ENCODE results near the gene SLC25A3.
"Not testable (repeated sequence)": the region's sequence is repeated elsewhere in the genome, so short reads cannot be mapped to it uniquely, and the experiment has no call there.

Gene SLC25A3

DNA sequence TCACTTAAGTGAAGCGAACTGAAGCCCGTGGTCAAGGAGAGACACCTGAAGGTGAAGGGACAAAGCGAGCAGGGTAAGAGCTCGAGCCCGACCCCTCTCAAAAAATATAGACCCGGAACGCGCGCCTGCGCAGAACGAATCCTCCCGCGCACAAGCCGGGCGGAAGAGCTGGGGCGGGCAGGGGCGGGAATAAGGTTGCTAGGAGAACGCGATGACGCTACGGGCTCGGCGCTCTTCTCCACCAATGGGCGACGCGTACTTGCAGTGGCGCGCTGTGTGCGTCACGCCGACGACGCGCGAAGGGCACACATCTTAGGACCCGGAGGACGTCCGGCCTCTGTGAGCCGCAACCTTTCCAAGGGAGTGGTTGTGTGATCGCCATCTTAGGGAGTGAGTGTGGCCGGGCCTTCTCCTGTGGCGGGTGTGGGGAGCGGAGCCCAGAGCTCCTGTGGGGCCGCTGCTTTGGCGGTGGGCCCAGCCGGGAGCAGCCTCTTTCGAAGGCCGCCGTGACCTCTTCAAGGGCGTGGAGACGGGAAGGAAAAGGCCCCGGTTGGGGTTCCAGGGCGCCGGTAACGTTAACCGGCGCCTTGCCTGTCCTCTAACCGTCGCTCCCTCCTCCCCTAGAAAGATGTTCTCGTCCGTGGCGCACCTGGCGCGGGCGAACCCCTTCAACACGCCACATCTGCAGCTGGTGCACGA is at the start of gene SLC25A3:
TSS of gene SLC25A3 (plus strand) at position 336 of the 699 bp plus-strand sequence. CDS start at position 629, 293 bp downstream.
- FAIRE-seq (peak; percentile 92), DNase-seq (ENCODE audit: insufficient read length, low spot score) (peak; percentile 86)

DNA sequence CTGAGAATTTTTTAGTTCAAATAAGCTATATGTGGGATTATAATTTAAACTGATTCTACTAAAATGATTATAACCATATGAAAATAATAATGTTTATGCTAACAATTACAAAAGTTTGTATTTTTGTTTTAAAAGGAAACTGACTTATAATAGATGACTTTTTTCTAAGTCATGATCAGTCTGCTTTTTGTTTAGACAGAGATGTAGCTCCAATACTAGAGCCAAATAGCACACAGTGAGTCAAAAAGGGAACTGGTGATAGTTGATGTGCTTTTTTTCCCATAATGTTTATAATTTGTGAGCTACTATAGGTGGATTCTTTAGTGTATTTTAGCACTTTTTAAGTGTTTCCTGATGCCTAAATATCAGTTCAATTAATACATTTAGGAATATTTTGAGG is 49.8 kb upstream of the SLC25A3 start:
- DNase-seq (ENCODE audit: insufficient read length, low spot score) = no peak
- no peak for FAIRE-seq

DNA sequence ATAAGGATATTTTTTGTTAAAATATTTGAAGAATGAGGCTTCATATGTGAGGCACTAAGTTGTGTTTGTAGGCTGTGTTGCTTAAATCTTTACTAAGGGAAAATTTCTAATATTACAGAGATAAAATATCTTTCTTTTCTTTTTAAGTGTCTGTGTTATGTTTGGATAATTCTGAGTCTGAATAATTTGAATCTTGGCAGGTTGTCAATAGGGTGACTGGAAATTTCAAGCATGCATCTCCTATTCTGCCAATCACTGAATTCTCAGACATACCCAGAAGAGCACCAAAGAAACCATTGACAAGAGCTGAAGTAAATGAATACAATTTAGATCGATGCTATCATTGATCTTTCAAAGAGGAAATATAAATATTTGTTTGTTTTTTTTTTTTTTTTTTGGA is 48.7 kb upstream of the SLC25A3 start:
- DNase-seq (ENCODE audit: insufficient read length, low spot score) (no peak), FAIRE-seq (no peak)

DNA sequence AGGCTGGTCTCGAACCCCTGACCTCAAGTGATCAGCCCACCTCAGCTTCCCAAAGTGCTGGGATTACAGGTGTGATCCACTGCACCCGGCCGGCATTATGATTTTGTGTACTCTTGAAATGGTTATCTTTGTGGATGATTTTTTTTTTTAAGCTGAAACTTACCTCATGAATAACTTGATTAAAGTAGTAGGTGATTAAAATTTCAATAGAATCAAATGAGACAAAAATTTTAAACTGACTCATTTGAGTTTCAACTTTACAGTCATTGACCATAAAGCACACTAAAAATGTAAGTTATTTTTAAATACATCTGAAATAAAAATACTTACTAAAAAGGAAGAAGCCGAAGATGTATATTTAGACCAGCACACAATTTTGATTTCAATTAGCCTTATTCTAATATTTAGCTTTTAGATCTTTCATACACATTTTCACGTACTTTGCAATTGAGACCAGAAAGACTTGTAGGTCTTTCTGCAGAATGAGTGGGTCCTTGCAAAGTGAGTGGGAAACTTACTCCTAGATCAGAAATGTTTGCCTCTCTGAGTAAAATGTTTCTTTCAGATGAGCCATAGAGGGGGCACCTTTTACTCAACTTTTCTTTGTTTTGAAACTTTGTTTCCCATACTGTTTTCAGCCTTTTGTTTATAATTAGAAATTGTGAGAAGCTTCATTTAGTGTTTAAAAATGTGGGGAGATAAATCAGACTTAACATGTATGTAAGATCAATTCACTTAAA is 43.9 kb upstream of the SLC25A3 start:
- DNase-seq (ENCODE audit: insufficient read length, low spot score) (no peak), FAIRE-seq (peak; percentile 11)

DNA sequence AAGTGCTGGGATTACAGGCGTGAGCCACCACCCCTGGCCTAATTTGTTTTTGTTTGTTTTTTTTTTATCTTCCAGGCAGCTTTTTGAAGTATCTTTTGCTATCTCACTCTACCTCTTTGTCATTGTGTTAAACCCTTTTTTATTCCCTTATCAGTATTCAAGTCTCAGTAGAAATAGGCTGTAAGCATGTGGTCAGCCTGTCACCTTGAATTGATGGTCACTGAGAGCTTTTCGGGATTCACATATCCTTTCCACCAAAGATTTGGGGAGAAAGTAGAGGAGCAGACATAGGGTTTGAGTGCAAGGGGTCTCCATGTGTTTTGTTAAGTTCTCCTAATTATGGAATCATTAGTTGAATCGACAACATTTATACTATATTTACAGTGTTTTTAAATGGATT is 41.7 kb upstream of the SLC25A3 start:
- no peak for DNase-seq (ENCODE audit: insufficient read length, low spot score)
- FAIRE-seq = no peak

DNA sequence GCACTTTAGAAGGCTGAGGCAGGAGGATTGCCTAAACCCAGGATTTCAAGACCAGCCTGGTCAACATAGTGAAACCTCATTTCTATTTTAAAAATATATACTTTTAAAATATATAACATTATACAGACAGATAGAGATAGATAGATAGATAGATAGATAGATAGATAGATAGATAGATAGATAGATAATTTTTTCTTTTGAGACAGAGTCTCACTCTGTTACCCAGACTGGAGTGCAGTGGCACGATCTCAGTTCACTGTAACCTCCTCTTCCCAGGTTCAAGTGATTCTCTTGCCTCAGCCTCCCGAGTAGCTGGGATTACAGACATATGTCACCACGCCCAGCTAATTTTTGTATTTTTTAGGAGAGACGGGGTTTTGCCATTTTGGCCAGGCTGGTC is 35.4 kb upstream of the SLC25A3 start:
- DNase-seq (ENCODE audit: insufficient read length, low spot score); FAIRE-seq: not testable (repeated sequence)

DNA sequence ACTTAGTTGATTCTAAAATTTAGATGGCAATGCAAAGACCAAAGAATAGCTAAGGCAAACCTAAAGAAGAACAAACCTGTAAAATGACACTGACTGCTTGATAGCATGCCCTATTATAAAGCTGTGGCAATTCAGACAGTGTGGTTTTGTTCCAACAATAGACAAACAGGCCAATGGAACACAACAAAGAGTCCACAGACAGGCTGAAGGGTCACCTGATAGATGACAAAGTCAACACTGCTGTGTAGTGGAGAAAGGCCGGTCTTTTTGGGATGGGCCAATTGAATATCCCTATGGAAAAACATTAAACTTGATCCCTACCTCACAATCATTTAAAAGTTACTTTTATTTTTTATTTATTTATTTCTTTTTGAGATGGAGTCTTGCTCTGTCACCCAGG is 33.8 kb upstream of the SLC25A3 start:
- FAIRE-seq (no peak), DNase-seq (ENCODE audit: insufficient read length, low spot score) (no peak)

DNA sequence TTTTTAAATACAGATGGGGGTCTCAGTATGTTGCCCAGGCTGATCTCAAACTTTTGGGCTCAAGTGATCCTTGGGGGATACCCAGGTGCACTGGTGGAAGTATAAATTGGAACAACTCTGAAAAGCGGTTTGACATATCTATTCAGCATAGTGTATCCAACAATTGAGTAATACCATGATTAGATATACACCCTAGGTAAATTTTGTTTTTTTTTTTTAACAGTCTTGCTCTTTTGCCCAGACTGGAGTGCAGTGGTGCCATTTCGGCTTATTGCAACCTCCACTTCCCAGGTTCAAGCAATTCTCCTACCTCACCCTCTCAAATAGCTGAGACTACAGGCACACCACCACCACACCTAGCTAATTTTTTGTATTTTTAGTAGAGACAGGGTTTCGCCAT is 31.6 kb upstream of the SLC25A3 start:
- DNase-seq (ENCODE audit: insufficient read length, low spot score) (no peak), FAIRE-seq (no peak)

DNA sequence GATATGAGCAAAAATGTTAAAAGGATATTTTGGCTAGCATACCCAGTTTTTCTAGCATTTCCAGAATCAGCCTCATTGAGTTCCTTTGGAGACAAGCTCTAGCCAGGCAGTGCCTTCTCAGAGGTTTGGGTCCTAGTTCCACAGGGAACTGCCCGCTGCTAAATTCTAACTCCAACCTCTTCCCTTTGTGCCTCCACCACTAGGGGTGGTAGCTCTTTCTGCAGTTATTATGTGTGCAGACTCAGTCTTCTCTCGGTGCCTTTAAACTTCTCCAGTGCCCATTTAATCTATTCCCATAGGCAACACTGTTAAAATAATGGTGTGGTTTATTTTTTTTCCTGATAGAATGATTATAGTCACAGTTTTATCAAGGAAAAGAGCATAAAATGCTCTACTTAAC is 21.5 kb upstream of the SLC25A3 start:
- FAIRE-seq (no peak), DNase-seq (ENCODE audit: insufficient read length, low spot score) (no peak)

DNA sequence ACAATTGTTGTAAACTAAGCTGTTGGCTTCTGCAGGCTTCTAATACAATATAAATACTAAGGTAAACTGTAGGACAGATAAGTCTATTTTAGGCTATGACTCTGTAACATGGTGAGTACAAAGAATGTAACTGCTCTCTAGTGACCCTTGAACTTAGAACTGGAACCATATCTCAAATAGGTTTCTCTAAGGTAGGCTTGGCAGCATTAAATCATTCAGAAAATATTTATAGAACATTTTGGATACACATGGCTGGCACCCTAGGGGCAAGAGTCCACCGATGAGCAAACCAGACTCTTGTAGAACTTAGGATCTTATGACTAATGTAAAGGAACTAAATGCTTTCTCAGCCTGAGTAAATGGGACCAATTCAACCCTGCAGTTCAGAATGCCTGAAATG is 19.4 kb upstream of the SLC25A3 start:
- DNase-seq (ENCODE audit: insufficient read length, low spot score) (no peak), FAIRE-seq (no peak)

DNA sequence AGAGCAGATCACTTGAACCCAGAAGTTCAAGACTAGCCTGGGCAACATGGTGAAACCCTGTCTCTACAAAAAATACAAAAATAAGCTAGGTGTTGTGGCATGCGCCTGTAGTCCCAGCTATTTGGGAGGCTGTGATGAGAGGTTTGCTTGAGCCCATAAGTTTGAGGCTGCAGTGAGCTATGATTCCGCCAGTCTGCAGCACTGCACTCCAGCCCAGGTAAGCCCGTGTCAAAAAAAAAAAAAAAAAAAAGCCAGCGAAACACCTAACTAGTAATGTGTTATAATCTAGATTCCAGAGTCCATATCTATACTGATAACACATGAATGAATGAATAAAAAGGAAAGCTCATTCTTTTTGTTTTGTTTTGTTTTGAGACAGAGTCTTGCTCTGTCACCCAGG is 18.5 kb upstream of the SLC25A3 start:
- FAIRE-seq (no peak), DNase-seq (ENCODE audit: insufficient read length, low spot score) (no peak)

DNA sequence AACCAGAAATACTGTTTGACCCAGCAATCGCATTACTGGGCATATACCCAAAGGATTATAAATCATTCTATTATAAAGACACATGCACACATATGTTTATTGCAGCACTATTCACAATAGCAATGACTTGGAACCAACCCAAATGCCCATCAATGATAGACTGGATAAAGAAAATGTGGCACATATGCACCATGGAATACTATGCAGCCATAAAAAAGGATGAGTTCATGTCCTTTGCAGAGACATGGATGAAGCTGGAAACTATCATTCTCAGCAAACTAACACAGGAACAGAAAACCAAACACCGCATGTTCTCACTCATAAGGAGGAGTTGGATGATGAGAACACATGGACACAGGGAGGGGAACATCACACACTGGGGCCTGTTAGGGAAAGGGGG is 16.7 kb upstream of the SLC25A3 start:
- not testable (repeated sequence) for DNase-seq (ENCODE audit: insufficient read length, low spot score); FAIRE-seq

DNA sequence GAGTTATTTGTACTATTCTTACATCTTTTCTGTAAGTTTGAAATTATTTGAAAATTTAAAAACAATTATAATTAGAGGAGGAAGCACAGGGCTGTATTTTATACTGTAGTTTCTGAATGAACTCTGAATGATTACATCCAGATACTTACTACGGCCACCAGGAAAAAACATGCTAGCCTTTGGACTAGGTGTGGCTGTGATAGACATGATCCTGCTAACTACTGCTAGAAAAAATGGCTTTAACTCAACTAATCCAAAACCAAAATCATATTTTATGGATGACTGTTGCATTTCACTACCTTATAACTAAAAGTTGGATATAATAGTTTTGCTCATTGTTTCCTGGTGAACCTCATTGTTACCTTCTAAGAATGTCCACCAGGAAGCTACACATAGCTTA is 15.1 kb upstream of the SLC25A3 start:
- no peak for FAIRE-seq
- DNase-seq (ENCODE audit: insufficient read length, low spot score) = no peak

DNA sequence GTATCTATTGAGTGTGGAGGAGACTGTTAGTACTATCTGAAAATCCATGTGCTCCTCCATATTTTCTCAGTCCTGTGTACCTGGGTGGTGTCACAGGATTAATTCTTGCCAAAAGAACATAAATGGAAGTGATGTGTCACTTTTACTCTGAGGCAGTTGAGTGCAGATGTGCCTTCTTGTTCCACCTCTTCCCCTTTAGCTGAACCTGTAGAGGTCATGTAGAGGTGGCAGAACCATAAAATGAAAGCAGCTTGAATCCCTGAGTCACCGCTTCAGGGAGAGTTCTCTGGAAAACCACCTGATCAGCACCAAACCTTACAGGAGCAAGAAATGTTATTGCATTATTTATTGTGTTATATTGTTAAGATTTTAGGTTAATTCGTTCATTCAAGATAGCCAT is 14.7 kb upstream of the SLC25A3 start:
- no peak for FAIRE-seq
- no peak for DNase-seq (ENCODE audit: insufficient read length, low spot score)

DNA sequence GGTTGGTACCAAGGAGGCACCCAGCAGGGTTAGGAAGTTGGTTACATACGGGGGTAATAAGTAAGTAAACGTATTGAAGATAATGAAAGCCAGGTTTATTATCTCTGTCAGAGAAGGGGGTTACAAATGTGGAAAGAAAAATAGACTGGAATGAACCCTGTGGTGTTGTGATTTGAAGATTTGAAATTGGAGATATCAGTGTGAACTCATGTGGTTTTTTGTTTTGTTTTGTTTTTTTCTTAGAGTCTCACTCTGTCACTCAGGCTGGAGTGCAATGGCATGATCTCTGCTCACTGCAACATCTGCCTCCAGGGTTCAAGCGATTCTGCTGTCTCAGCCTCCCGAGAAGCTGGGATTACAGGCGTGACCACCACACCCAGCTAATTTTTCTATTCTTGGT is 14.1 kb upstream of the SLC25A3 start:
- DNase-seq (ENCODE audit: insufficient read length, low spot score) = no peak
- FAIRE-seq = no peak

DNA sequence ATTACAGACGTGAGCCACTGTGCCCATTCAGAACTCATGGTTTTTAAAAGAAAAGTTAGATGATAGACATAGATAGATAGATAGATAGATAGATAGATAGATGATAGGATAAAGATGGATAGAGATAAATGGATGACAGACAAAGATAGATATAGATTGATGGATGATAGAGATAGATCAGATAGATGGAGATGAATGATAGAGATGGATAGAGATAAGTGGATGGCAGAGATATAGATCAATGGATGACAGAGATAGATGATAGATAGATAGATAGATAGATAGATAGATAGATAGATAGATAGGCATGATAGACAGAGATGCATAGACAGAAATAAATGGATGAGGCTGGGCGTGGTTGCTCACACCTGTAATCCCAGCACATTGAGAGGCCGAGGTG is 13.7 kb upstream of the SLC25A3 start:
- no peak for FAIRE-seq
- no peak for DNase-seq (ENCODE audit: insufficient read length, low spot score)

DNA sequence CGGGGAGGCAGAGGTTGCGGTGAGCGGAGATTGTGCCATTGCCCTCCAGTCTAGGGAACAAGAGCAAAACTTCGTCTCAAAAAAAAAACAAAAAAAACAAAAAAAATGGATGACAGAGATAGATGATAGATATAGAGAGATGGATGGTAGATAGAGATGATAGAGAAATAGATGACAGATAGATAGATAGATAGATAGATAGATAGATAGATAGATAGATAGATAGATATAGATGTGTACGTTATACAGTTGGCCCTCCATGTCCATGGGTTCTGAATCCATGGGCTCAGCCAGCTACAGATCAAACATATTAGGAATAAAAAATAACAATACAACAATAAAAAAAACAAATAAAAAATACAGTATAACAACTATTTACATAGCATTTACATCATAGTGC is 12.8 kb upstream of the SLC25A3 start:
- FAIRE-seq = no peak

DNA sequence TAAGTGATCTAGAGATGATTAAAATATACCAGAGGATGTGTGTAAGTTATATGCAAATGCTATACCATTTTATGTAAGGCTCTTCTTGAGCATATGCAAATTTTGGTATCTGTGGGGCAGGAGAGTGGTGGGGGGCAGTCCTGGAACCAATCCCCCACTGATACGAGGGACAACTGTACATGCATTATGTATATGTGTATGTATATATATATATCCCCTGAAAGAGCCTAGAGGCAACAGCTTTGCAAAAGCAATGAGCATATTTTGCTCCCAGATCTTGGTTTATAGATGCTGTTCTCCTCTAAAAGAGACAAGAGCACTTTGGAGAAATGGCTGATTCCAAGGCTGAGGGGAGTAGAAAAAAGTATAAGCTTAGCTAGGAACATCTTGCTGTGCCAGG is 12.4 kb upstream of the SLC25A3 start:
- DNase-seq (ENCODE audit: insufficient read length, low spot score) = no peak
- FAIRE-seq = no peak

More for the DNA sequence above, 12.8 kb upstream of the SLC25A3 start:
- DNase-seq (ENCODE audit: insufficient read length, low spot score) = no peak

DNA sequence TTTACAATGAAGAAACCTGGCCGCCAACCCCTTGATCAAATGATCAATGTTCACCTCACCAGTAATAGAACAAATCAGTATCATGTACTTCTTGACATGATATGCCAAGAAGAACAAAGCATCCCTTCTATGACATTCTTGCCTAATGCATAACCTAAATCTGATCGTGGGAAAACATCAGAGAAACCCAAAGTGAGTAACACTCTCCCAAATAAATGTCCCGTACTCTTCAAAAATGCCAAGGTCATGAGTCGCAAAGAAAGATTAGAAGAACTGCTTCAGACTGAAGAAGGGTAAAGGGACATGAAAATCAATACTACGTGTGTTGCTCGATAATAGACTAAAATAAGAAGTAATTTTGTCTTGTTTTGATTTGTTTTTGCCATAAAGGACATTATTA is 11.4 kb upstream of the SLC25A3 start:
- no peak for DNase-seq (ENCODE audit: insufficient read length, low spot score)
- no peak for FAIRE-seq

DNA sequence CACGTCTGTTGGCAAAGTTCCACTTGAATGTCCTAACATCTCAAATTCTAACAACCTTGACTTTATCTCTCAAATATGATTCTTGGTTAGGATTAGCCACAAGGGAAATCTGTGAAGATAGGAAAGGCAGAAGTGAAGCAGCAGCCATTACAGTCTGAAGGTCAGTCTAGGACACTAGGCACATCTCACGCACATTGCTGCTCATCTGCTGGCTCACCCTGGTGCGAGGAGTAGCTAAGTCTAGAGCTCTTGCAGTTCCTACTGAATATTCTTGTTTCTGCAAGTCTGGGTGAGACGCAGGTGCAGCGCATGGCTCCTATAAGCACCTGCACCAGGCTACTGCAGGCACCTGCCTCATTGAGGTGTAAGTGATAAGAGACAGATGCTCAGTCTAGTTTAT is 6.4 kb upstream of the SLC25A3 start:
- FAIRE-seq (no peak), DNase-seq (ENCODE audit: insufficient read length, low spot score) (no peak)

DNA sequence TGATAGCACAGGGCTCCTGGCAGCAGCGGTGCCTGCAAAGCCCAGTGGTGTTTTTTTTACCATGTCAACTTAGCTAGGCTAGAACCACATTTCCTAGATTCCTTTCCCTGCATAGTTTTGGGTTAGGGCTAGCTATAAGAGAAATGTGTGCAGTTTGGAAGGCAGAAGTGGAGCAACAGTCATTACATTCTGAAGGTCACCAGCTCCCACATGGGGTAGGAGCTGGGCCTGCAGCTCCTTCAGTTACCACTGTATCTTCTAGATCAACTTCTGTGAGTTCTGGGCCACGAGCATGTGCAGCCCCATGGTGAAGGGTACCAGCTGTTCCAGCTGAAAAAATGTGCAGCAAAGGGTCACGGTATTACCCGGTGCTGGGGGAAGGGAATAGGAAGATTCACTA is 2.3 kb upstream of the SLC25A3 start:
- no peak for FAIRE-seq
- no peak for DNase-seq (ENCODE audit: insufficient read length, low spot score)

DNA sequence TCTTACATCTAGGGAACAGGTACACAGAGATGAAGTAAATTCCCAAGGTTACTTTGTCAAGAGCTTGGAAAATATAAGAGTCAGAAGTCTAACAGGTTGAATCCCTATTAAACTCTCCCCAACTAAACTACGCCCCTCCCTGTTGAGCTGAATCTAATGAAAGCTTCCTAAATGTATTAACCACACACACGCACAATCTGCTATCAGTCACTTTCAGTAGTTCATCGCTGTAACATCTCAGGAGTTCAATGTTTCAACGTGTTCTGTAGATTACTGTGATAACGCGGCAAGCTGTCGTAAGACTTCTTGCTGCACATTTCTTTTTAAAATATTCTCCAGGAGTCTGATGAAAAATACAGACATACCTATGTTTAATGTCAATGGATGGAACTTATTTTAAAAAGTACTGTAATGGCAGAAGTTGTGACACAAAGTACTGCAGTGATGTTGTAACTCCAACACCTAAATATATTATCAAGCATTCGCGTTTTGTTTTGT is 612 bp upstream of the SLC25A3 start:
- no peak for FAIRE-seq
- DNase-seq (ENCODE audit: insufficient read length, low spot score) = no peak

Measured in GM19239 (cell line).